H1 (cell line): ENCODE results near the gene PLEKHA4. TPM values are rescaled to one million over a fixed set of nuclear protein-coding genes. Genes with fewer than 3 reads are reported as not detected.

ENCODE experiments used
- ASH2L ChIP-seq: fragments of 200-600, 300-600 bp; sonication (generic); IDR thresholded peaks from one replicate; pipeline ENCODE4 v1.7.1; 2017; ENCODE audit warnings: low read length
- BACH1 ChIP-seq: IDR thresholded peaks from 2 replicates; pipeline ENCODE4 v1.6.1; 2012; ENCODE audit warnings: low read length, improper control_type of control experiment
- CBX5 ChIP-seq: fragments of 300-800, 300-1000 bp; sonication (generic); IDR thresholded peaks from 2 replicates; pipeline ENCODE4 v1.7.1; 2016; ENCODE audit warnings: antibody characterized with exemption, low read length, low read depth
- CHD7 ChIP-seq: fragments of 300-600 bp; sonication (generic); IDR thresholded peaks from 2 replicates; pipeline ENCODE4 v1.7.1; 2012; ENCODE audit warnings: low read length, moderate library complexity, mild to moderate bottlenecking, inconsistent platforms; ENCODE audit not compliant: insufficient replicate concordance
- JUN ChIP-seq: IDR thresholded peaks from 2 replicates; pipeline ENCODE4 v1.6.1; 2011; ENCODE audit warnings: low read depth, mild to moderate bottlenecking, improper control_type of control experiment, low read length
- NRF1 ChIP-seq: IDR thresholded peaks from 2 replicates; pipeline ENCODE4 v1.6.1; 2011; ENCODE audit warnings: mild to moderate bottlenecking, low read depth, low read length, improper control_type of control experiment
- POLR2AphosphoS5 ChIP-seq: IDR thresholded peaks from 2 replicates; pipeline ENCODE4 v1.6.1; 2011; ENCODE audit warnings: low read depth, low read length
- POU5F1 ChIP-seq: IDR thresholded peaks from 2 replicates; pipeline ENCODE4 v1.6.1; 2011; ENCODE audit warnings: low read depth, mild to moderate bottlenecking, low read length, moderate library complexity
- polyA plus RNA-seq, 7 experiments: library from polyadenylated mRNA; depleted of rRNA in 3 of 7; stranded (reverse) in 5 of 7; unstranded in 2 of 7; fragments of >200 nt in 5 of 7; fragments of 200-250 nt in 2 of 7; gene quantifications; 1 replicate in 5 of 7; 2 replicates in 1 of 7; 4 replicates in 1 of 7; pipeline versions ENCODE4 v1.2.1 to v1.2.3, GENCODE V29; 2011 to 2013; ENCODE audit warnings: missing spikeins in 2 of 7, mixed read lengths in 2 of 7
- total RNA-seq: library from RNA; stranded (reverse); fragmentation: NEBNext Ultra II Directional; extraction: Animal tissue kit (Norgen Biotek cat#: 25700); gene quantifications from 2 replicates; pipeline ENCODE4 v1.2.1, GENCODE V29; 2021
- TF ChIP-seq, protein P1 (sequence below): IDR thresholded peaks from 2 replicates; pipeline ENCODE4 v1.6.1; 2011; ENCODE audit warnings: low read length, improper control_type of control experiment

The PLEKHA4 gene
- total and polyA plus RNA-seq, 2 of the 8 experiments (the other 6 are each of a cell fraction or from before 2014, with no cell fraction given): 8.2 to 18.0 TPM

GRCh38 chr19:48872182-48872883 lies 3.9 kb upstream of the PLEKHA4 start, which contains the start of gene PPP1R15A (continued):
- TF ChIP-seq CHD7 (no peak), CBX5 (no peak), POLR2AphosphoS5 (peak; percentile 99), BACH1 (0 out of 2 replicates have a peak, but pooled peaks have one; percentile 27), ASH2L (no peak), NRF1 (no peak), POU5F1 (no peak), JUN (no peak)
- TF ChIP-seq, protein P1, sequence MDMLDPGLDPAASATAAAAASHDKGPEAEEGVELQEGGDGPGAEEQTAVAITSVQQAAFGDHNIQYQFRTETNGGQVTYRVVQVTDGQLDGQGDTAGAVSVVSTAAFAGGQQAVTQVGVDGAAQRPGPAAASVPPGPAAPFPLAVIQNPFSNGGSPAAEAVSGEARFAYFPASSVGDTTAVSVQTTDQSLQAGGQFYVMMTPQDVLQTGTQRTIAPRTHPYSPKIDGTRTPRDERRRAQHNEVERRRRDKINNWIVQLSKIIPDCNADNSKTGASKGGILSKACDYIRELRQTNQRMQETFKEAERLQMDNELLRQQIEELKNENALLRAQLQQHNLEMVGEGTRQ: no peak
